Activated naive CD8-positive, alpha-beta T cell treated with anti-CD3 and anti-CD28 coated beads for 36 hours (primary cell): ENCODE data around the gene STK36. TPM values are rescaled to one million over a fixed set of nuclear protein-coding genes. Genes with fewer than 3 reads are reported as not detected.
A peak's percentile ranks its signal among the peaks of the same experiment; 100 is the strongest.

ENCODE experiments used
- DNase-seq: peaks from one replicate; pipeline ENCODE4 v3.0.0; 2021
- H3K27ac Mint-ChIP-seq: one replicate; pipeline ENCODE4 v1.8.0; 2022; ENCODE audit warnings: mild to moderate bottlenecking, moderate library complexity, mixed read lengths
- H3K27me3 Mint-ChIP-seq: one replicate; pipeline ENCODE4 v1.8.0; 2022; ENCODE audit warnings: mild to moderate bottlenecking, mixed read lengths
- H3K36me3 Mint-ChIP-seq: one replicate; pipeline ENCODE4 v1.8.0; 2021; ENCODE audit warnings: mild to moderate bottlenecking, mixed read lengths
- H3K4me1 Mint-ChIP-seq: one replicate; pipeline ENCODE4 v1.8.0; 2021; ENCODE audit warnings: mixed read lengths
- H3K4me3 Mint-ChIP-seq: one replicate; pipeline ENCODE4 v1.8.0; 2022; ENCODE audit warnings: mild to moderate bottlenecking, moderate library complexity, mixed read lengths
- H3K9me3 Mint-ChIP-seq: one replicate; pipeline ENCODE4 v1.8.0; 2022; ENCODE audit warnings: mixed read lengths
- total RNA-seq, 2 experiments: library from RNA; stranded (reverse); gene quantifications; one replicate each; pipeline ENCODE4 v1.2.3, GENCODE V29; 2021

The STK36 gene, protein sequence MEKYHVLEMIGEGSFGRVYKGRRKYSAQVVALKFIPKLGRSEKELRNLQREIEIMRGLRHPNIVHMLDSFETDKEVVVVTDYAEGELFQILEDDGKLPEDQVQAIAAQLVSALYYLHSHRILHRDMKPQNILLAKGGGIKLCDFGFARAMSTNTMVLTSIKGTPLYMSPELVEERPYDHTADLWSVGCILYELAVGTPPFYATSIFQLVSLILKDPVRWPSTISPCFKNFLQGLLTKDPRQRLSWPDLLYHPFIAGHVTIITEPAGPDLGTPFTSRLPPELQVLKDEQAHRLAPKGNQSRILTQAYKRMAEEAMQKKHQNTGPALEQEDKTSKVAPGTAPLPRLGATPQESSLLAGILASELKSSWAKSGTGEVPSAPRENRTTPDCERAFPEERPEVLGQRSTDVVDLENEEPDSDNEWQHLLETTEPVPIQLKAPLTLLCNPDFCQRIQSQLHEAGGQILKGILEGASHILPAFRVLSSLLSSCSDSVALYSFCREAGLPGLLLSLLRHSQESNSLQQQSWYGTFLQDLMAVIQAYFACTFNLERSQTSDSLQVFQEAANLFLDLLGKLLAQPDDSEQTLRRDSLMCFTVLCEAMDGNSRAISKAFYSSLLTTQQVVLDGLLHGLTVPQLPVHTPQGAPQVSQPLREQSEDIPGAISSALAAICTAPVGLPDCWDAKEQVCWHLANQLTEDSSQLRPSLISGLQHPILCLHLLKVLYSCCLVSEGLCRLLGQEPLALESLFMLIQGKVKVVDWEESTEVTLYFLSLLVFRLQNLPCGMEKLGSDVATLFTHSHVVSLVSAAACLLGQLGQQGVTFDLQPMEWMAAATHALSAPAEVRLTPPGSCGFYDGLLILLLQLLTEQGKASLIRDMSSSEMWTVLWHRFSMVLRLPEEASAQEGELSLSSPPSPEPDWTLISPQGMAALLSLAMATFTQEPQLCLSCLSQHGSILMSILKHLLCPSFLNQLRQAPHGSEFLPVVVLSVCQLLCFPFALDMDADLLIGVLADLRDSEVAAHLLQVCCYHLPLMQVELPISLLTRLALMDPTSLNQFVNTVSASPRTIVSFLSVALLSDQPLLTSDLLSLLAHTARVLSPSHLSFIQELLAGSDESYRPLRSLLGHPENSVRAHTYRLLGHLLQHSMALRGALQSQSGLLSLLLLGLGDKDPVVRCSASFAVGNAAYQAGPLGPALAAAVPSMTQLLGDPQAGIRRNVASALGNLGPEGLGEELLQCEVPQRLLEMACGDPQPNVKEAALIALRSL (N-terminal part only)
- 10 to 100 TPM; 11.8 to 15.4 TPM for total RNA-seq

DNA sequence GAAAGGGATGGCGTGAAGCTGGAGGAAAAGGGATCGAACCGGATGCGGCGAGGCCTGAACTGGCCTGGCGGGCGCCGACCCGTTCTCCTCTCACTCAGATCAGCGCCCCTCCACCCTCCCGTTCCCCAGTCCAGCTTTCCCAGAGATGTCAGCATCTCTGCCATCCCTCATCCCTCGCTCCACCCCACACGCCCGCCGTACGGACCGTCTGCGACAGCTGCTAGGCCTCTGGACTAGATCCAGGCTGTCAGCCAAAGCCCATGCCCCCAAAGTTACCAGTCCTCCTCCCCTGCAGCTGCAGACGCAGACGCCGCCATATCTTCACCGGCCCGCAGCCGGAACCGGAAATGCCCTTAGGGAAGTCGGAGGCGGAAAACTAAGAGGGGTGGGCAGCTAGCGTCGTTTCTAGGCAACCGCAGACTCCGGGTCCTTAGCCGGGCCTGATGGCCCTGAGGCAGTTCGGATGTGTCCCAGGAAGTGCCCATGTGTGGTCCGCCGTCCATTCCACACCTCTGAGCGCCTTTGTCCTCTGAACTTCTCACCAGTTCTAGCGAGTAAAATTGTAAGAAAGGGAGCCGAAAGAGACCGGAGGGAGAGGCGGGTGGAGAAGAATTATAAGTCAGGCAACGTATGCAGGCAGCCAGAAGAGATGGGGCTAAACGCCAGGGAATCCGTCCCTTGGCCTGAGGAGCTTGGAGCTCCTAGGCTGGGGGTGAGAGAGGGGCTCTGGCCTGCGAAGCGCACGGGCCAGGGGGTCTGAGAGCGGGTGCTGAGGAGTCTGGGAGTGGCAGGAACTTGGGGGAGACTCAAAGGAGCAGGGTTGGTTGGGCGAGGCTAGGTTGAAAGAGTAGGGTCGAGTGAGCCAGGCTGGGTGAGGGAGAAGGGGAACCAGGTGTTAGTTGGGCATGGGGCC lies at the start of gene STK36, which contains the start of gene RNF25:
Gene STK36 (plus strand): TSS at position 433 of the 913 bp plus-strand sequence. CDS start 744 bp downstream, outside the sequence.
Gene RNF25 (minus strand): TSS at position 349 of the 913 bp plus-strand sequence. CDS start 32 bp downstream, at position 317.
- peak within 1 kb of the TSS; percentile 93 for H3K27ac Mint-ChIP-seq
- H3K36me3 Mint-ChIP-seq, result no peaks in the 10 kb centered on the region
- peaks cover 17% of the 10 kb centered on the region for H3K4me1 Mint-ChIP-seq
- no peaks in the 10 kb centered on the region for H3K27me3 Mint-ChIP-seq
- peak within 1 kb of the TSS; percentile 94 for H3K4me3 Mint-ChIP-seq
- H3K9me3 Mint-ChIP-seq, result no peaks in the 10 kb centered on the region
- peak; percentile 86 for DNase-seq

DNA sequence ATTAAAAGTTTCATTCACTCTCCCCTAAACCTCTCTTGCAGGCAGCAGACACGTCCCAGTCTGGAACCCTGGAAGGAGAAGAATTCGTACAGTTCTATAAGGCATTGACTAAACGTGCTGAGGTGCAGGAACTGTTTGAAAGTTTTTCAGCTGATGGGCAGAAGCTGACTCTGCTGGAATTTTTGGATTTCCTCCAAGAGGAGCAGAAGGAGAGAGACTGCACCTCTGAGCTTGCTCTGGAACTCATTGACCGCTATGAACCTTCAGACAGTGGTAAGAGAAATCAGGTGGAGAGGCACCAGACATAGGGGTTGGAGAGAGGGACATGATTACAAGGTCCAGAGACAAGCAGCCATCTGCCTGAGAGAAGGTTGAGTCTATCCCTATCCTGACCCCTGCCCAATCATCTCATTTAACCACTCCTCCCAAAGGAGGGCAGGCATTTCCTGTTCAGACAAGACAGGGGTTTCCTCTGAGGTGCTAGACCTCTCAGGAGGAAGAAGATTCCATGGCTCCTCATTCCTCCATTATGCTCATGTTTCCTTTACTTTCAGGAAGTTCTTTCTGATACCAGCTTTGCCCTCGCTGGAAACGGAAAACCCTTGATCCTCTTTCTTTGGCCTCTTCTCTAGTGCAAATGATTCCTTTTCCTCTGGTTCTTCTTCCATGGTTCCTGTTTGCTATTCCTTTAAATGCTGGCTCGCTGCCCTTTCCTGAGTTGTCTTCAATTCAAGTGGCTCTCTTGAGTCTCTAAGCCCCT lies 49.1 kb upstream of the STK36 start:
- H3K4me1 Mint-ChIP-seq, result no peaks in the 10 kb centered on the region
- DNase-seq, result no peak
- H3K27me3 Mint-ChIP-seq, result no peaks in the 10 kb centered on the region
- H3K36me3 Mint-ChIP-seq, result no peaks in the 10 kb centered on the region
- no peak overlapping the region for H3K27ac Mint-ChIP-seq
- H3K9me3 Mint-ChIP-seq, result no peaks in the 10 kb centered on the region
- no peak overlapping the region for H3K4me3 Mint-ChIP-seq

DNA sequence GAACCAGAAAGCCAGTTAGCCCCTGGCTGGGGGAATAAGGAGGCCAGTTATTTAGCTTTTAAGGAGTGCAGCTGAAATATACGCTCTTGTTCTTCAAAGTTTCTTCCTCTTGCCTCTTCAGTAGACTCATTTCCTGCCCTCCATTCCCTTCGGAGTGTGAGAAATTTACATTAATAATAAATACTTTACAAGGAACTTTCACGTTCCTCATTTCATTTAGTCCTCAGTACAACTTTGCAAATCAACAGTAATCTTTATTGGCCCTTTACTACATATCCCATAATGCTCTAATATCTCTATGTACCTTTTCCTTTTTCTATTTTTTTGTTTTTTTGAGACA lies 48.5 kb upstream of the STK36 start:
- peaks cover 3% of the 10 kb centered on the region for H3K4me1 Mint-ChIP-seq
- no peaks in the 10 kb centered on the region for H3K9me3 Mint-ChIP-seq
- no peak overlapping the region for H3K27ac Mint-ChIP-seq
- no peak overlapping the region for H3K4me3 Mint-ChIP-seq
- H3K27me3 Mint-ChIP-seq, result no peaks in the 10 kb centered on the region
- DNase-seq, result no peak
- no peaks in the 10 kb centered on the region for H3K36me3 Mint-ChIP-seq

DNA sequence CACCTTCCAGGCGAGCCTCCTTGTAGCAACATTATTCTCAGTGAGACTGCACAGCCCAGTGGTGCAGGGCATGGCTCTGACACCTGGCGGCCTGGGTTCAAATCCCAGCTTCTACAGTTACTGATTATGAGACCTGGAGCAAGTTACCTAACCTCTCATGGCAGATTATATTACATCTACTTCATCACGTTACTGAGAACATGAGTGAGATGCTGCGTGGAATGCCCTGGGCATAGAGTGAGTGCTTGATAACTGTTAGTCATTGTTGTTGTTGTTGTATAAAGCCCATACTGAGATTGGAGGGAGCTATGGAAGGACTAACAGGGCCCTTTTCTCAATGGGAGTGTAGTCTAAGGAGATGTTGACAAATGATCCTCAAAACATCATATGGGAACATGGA lies 45.5 kb upstream of the STK36 start:
- Mint-ChIP-seq H3K27ac (no peak overlapping the region), H3K4me1 (peaks cover 3% of the 10 kb centered on the region), H3K4me3 (no peak overlapping the region), H3K9me3 (no peaks in the 10 kb centered on the region), H3K27me3 (no peaks in the 10 kb centered on the region), H3K36me3 (no peaks in the 10 kb centered on the region)
- DNase-seq, result no peak

DNA sequence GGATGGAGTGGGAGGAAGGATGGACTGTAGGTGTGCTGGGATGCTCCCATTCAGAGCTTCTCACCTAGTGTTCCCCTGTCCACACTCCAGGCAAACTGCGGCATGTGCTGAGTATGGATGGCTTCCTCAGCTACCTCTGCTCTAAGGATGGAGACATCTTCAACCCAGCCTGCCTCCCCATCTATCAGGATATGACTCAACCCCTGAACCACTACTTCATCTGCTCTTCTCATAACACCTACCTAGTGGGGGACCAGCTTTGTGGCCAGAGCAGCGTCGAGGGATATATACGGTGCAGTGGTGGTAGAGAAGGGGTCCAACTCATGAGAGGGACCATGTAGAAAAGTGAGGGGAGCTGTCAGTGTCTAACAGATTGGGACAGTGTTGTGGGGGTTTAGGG lies 43.9 kb upstream of the STK36 start:
- Mint-ChIP-seq H3K4me1 (peaks cover 3% of the 10 kb centered on the region), H3K27me3 (no peaks in the 10 kb centered on the region), H3K4me3 (no peak overlapping the region), H3K9me3 (no peaks in the 10 kb centered on the region), H3K36me3 (peaks cover 2% of the 10 kb centered on the region), H3K27ac (no peak overlapping the region)
- DNase-seq, result no peak

DNA sequence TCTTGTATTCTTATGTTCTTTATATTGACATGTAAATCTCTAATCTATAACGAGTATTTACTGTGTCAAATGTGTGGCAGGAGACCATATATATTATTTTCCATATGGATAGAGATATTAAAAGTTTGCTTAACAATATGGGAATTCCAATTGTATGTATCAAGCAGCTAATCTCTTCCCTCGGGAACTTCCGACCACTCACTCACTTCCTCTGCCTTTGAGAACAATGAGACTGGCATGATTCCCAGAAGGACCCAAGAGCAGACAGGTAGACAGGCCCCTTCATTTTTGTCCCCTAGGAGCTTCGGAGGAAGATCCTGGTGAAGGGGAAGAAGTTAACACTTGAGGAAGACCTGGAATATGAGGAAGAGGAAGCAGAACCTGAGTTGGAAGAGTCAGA lies 40.0 kb upstream of the STK36 start:
- no peak overlapping the region for H3K27ac Mint-ChIP-seq
- H3K4me1 Mint-ChIP-seq, result peaks cover 3% of the 10 kb centered on the region
- H3K27me3 Mint-ChIP-seq, result no peaks in the 10 kb centered on the region
- DNase-seq, result no peak
- H3K36me3 Mint-ChIP-seq, result peaks cover 9% of the 10 kb centered on the region
- no peak overlapping the region for H3K4me3 Mint-ChIP-seq
- H3K9me3 Mint-ChIP-seq, result no peaks in the 10 kb centered on the region

DNA sequence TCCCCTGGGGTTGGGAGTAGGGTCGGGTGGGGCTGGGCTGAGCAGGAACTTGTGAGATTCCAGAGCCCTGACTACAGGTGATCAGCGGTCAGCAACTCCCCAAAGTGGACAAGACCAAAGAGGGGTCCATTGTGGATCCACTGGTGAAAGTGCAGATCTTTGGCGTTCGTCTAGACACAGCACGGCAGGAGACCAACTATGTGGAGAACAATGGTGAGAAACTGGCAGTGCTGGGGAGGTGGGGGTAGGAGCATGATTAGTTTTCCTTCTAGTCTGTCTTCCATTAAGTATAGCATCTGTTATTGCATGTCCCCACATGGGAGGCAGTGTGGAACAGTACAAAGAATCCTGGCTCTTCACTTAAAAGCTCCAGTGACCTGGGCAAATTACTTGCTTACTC lies 36.2 kb upstream of the STK36 start:
- no peak for DNase-seq
- Mint-ChIP-seq H3K4me3 (no peak overlapping the region), H3K4me1 (no peaks in the 10 kb centered on the region), H3K27me3 (no peaks in the 10 kb centered on the region), H3K36me3 (peaks cover 13% of the 10 kb centered on the region), H3K27ac (no peak overlapping the region), H3K9me3 (no peaks in the 10 kb centered on the region)

DNA sequence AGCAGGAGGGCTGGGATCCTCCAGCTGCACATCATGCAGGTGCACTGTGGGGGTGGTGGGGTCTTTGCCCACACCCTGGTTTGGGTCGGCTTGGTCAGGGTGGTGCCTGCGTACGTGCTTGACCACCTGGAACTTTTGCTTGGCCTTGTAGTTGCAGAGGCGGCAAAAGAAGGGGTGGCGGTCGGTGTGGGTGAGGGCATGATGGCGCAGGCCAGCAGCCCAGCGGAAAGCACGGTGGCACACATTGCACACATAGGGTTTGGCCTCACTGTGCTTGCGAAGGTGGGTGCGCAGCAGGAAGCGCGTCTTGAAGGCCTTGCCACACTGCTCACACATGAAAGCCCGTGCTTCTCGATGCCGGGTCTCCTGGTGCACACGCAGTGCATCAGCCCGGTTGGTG lies 33.5 kb upstream of the STK36 start:
- no peak for DNase-seq
- Mint-ChIP-seq H3K9me3 (no peaks in the 10 kb centered on the region), H3K4me3 (no peak overlapping the region), H3K4me1 (no peaks in the 10 kb centered on the region), H3K36me3 (peaks cover 11% of the 10 kb centered on the region), H3K27me3 (no peaks in the 10 kb centered on the region), H3K27ac (no peak overlapping the region)

DNA sequence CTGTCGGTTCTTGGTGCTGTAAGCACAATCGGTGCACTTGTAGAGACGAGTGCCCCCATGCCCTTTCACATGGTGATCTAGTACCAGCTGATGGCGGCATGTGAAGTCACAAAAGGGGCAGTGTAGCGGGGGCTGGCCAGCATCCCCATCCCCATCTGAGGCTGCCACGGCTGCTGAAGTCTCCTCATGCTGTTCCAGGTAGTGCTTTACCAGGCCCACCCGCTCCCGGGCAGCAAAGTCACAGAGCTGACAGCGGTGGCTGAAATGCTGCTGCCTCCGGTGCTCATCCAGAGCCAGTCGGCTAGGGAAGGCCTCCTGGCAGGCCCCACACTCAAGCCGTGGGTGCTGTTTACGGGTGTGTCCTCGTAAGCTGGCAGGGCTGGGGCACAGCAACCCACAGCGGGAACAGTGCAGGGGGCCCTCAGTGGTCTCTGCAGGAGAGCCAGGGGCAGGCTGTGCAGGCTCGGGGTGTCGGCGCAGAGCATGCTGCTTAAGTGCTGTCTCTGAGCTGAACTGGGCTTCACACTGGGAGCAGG lies 29.7 kb upstream of the STK36 start:
- H3K36me3 Mint-ChIP-seq, result peaks cover 10% of the 10 kb centered on the region
- no peak for DNase-seq
- H3K27me3 Mint-ChIP-seq, result no peaks in the 10 kb centered on the region
- H3K27ac Mint-ChIP-seq, result no peak overlapping the region
- H3K9me3 Mint-ChIP-seq, result no peaks in the 10 kb centered on the region
- H3K4me1 Mint-ChIP-seq, result peaks cover 3% of the 10 kb centered on the region
- H3K4me3 Mint-ChIP-seq, result no peak overlapping the region

DNA sequence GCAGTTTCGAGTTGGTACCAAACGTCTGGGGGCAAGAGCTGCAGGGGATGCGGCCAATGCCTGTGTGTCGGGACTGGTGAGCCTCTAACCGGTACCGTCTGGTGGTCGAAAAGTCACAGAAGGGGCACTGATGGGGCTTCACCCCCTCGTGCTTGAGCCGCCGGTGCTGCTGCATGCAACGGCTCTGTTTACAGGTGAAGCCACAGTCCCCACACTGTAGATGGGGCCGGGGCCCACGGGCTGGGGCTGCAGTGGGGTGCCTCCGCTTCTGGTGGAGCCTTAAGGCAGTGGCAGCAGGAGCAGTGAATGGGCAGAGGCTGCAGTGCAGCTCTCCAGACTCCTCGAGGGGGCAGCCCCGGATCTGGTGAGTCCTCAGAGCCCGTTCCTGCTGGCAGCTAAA lies 29.1 kb upstream of the STK36 start:
- no peak overlapping the region for H3K4me3 Mint-ChIP-seq
- H3K4me1 Mint-ChIP-seq, result peaks cover 3% of the 10 kb centered on the region
- H3K27me3 Mint-ChIP-seq, result no peaks in the 10 kb centered on the region
- peaks cover 15% of the 10 kb centered on the region for H3K36me3 Mint-ChIP-seq
- H3K27ac Mint-ChIP-seq, result no peak overlapping the region
- no peak for DNase-seq
- H3K9me3 Mint-ChIP-seq, result no peaks in the 10 kb centered on the region

DNA sequence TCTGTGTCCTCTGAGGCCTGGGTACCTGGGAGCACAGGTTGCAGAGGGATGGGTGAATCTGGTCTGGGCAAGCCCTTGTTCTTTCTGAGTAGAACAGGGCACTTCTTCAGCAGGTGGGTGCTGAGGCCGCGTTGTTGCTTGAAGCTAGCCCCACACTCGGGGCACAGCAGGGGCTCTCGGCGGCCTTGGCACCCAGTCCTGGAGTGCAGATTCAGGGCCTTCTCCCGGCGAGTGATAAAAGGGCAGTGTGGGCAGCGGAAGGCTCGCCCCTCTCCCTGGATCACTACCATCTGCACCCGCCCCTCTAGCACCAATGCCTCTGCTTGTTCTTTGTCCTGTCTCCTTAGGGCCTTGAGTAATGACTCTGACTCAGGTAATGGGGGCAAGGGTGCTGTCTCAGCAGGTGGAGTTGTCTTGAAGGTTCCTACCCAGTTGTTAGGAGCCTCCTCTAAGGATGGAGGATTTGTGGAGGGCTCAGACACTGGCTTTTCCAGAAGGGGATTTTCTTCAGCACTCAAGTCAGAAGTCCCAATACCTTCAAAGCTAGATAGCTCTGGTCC lies 28.1 kb upstream of the STK36 start:
- Mint-ChIP-seq H3K4me3 (no peak overlapping the region), H3K27me3 (no peaks in the 10 kb centered on the region), H3K4me1 (peaks cover 7% of the 10 kb centered on the region), H3K27ac (no peak overlapping the region), H3K9me3 (no peaks in the 10 kb centered on the region), H3K36me3 (peaks cover 21% of the 10 kb centered on the region)
- no peak for DNase-seq

DNA sequence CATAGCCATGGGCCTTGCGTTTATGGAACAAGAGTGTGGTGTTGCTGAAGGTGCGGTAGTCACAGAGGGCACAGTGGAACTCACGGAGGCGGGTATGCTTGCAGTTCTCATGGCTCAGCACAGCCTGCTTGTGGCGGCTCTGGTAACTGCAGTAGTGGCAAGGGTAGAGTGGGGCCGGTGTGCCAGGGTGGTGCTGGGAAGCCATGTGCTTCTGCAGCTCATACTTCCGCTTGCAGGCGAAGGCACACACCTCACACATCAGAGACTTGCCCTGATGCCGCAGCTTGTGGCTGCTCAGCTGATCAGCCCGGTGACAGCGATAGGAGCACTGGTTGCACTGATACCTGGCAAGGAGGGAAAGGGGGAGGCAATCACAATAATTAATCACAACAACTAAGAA lies 27.2 kb upstream of the STK36 start:
- H3K27ac Mint-ChIP-seq, result no peak overlapping the region
- no peaks in the 10 kb centered on the region for H3K9me3 Mint-ChIP-seq
- peaks cover 21% of the 10 kb centered on the region for H3K36me3 Mint-ChIP-seq
- DNase-seq, result no peak
- no peak overlapping the region for H3K4me3 Mint-ChIP-seq
- H3K4me1 Mint-ChIP-seq, result peaks cover 7% of the 10 kb centered on the region
- no peaks in the 10 kb centered on the region for H3K27me3 Mint-ChIP-seq

DNA sequence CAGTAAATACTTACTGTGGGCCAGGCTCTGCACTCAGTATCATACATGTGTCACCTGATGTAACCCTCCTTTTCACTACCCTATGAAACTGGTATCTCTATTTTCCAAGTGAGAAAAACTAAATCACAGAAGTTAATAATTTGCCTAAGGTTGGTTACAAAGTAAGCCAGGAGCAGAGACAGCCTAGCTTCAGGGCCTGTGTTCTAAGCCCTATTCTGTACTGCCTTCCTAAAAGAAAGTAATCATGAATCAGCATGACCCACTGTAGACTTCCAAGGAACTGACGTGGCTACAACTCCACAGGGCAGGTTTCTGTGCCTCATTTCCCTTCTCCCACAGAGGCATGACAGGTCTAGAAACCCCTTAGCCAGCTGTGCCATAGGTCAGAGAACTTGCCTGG lies 26.8 kb upstream of the STK36 start:
- Mint-ChIP-seq H3K4me1 (peaks cover 7% of the 10 kb centered on the region), H3K27me3 (no peaks in the 10 kb centered on the region), H3K27ac (no peak overlapping the region), H3K36me3 (peaks cover 23% of the 10 kb centered on the region), H3K4me3 (no peak overlapping the region), H3K9me3 (no peaks in the 10 kb centered on the region)
- DNase-seq, result no peak
